HFF-Myc (cell line): ENCODE data around the gene VAV1.
"Not testable (repeated sequence)": the region's sequence is repeated elsewhere in the genome, so short reads cannot be mapped to it uniquely, and the experiment has no call there.

ENCODE experiments used
- DNase-seq: peaks from one replicate; pipeline ENCODE4 v3.0.0-alpha.2; 2011; ENCODE audit warnings: low read depth; ENCODE audit errors: extremely low read depth
- H3K4me3 ChIP-seq: replicated peaks from 2 replicates; pipeline ENCODE4 v1.5.1; 2011; ENCODE audit warnings: low read depth, mild to moderate bottlenecking, control low read depth, low read length
- CTCF ChIP-seq: IDR thresholded peaks from 2 replicates; pipeline ENCODE4 v1.5.1; 2012; ENCODE audit warnings: mild to moderate bottlenecking, low read depth, low read length, control low read depth; ENCODE audit errors: missing control alignments

VAV1 gene

GRCh38 chr19:6753178-6754031, 19.1 kb upstream of the VAV1 start:
- DNase-seq, result no peak
- peak; percentile 28 for TF ChIP-seq CTCF
- H3K4me3 ChIP-seq, result peak overlapping the region; percentile 33

GRCh38 chr19:6754136-6754535, 18.4 kb upstream of the VAV1 start:
- DNase-seq, result no peak
- TF ChIP-seq CTCF, result no peak
- no peak overlapping the region for H3K4me3 ChIP-seq

GRCh38 chr19:6754653-6755463, 17.6 kb upstream of the VAV1 start:
- H3K4me3 ChIP-seq, result no peak overlapping the region
- TF ChIP-seq CTCF, result no peak
- no peak for DNase-seq

GRCh38 chr19:6760606-6761005, 11.9 kb upstream of the VAV1 start:
- TF ChIP-seq CTCF, result no peak
- DNase-seq, result no peak
- H3K4me3 ChIP-seq, result no peak overlapping the region

GRCh38 chr19:6761053-6761676, 11.3 kb upstream of the VAV1 start:
- no peak for DNase-seq
- no peak overlapping the region for H3K4me3 ChIP-seq
- TF ChIP-seq CTCF, result no peak

GRCh38 chr19:6762253-6762797, 10.2 kb upstream of the VAV1 start:
- DNase-seq, H3K4me3 ChIP-seq: not testable (repeated sequence)

GRCh38 chr19:6765738-6766356, 6.7 kb upstream of the VAV1 start:
- DNase-seq, result no peak
- no peak for TF ChIP-seq CTCF
- H3K4me3 ChIP-seq, result no peak overlapping the region
